ENCODE measurements around the gene ZNF366.

The ZNF366 gene

DNA sequence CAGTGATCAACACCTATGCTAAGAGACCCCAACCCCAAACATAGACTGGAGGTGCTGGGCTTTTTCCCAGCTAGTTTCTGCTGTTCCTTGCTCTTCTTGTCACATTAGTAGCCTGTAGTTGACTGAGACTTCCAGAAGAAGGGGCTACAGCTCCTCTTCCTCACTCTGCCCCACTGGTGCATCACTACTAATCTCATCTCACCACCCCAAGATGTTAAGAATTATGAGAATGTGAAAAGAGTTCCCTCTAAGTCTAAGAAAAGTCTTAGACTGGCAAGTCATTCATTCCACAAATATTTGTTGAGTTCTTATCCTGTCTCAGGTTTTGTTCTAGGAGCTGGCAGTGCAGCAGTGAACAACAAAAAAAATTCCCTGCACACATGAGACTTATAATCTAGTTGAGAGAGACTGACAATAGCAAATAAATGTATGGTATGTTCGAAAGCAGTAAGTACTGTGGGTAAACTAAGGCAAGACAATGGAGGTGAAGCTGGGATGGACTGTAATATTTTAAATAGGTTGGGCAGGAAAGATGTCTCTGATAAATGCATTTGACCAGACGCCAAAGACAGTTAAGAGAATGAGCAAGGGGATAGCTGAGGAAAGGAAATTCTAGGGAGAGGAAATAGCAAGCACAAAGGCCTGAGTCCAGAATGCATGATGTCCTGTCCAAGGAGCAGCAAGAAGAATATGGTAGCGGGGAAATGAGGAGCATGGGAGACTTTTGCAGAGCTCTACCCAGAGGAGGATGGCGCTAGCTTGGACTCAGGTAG is 94.7 kb downstream of the ZNF366 start:
- CTCF ChIA-PET = interaction anchor here (0.8 to 1.4 kb wide), 7 partner anchors 8 to 406 kb away, joined by 3 to 8 read pairs (median 3); no protein-coding TSS in a partner anchor
- no peaks in the 10 kb centered on the region for H3K36me3 ChIP-seq (ENCODE audit: control insufficient read depth in 2 of 2, insufficient read depth in 1 of 2, low read length in 2 of 2)

More for the DNA sequence above, 94.7 kb downstream of the ZNF366 start:
- Histone ChIP-seq H3K27ac (ENCODE audit: extremely low read depth, low read depth, low read length) (no peak overlapping the region), H3K9me3 (ENCODE audit: control insufficient read depth, insufficient read depth, low read depth, low read length) (no peaks in the 10 kb centered on the region), H3K4me3 (ENCODE audit: low read depth, low read length) (no peak overlapping the region), H3K4me1 (ENCODE audit: control insufficient read depth, insufficient read depth, low read length) (no peaks in the 10 kb centered on the region)
- POLR2A ChIA-PET = no interaction called here
- TF ChIP-seq ZNF560 (tag by site-specific recombination; IDR thresholded peaks at IDR 0.05; ENCODE audit: borderline replicate concordance) = no peak
- no peak for TF ChIP-seq ZNF48 (tag by site-specific recombination; IDR thresholded peaks at IDR 0.05)
- no peak for TF ChIP-seq ZNF23 (tag by site-specific recombination; IDR thresholded peaks at IDR 0.05; ENCODE audit: borderline replicate concordance)
- TF ChIP-seq, protein P1, sequence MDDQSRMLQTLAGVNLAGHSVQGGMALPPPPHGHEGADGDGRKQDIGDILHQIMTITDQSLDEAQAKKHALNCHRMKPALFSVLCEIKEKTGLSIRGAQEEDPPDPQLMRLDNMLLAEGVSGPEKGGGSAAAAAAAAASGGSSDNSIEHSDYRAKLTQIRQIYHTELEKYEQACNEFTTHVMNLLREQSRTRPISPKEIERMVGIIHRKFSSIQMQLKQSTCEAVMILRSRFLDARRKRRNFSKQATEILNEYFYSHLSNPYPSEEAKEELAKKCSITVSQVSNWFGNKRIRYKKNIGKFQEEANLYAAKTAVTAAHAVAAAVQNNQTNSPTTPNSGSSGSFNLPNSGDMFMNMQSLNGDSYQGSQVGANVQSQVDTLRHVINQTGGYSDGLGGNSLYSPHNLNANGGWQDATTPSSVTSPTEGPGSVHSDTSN (CRISPR knock-in tag; IDR thresholded peaks at IDR 0.05) = no peak
- TF ChIP-seq, protein P2, sequence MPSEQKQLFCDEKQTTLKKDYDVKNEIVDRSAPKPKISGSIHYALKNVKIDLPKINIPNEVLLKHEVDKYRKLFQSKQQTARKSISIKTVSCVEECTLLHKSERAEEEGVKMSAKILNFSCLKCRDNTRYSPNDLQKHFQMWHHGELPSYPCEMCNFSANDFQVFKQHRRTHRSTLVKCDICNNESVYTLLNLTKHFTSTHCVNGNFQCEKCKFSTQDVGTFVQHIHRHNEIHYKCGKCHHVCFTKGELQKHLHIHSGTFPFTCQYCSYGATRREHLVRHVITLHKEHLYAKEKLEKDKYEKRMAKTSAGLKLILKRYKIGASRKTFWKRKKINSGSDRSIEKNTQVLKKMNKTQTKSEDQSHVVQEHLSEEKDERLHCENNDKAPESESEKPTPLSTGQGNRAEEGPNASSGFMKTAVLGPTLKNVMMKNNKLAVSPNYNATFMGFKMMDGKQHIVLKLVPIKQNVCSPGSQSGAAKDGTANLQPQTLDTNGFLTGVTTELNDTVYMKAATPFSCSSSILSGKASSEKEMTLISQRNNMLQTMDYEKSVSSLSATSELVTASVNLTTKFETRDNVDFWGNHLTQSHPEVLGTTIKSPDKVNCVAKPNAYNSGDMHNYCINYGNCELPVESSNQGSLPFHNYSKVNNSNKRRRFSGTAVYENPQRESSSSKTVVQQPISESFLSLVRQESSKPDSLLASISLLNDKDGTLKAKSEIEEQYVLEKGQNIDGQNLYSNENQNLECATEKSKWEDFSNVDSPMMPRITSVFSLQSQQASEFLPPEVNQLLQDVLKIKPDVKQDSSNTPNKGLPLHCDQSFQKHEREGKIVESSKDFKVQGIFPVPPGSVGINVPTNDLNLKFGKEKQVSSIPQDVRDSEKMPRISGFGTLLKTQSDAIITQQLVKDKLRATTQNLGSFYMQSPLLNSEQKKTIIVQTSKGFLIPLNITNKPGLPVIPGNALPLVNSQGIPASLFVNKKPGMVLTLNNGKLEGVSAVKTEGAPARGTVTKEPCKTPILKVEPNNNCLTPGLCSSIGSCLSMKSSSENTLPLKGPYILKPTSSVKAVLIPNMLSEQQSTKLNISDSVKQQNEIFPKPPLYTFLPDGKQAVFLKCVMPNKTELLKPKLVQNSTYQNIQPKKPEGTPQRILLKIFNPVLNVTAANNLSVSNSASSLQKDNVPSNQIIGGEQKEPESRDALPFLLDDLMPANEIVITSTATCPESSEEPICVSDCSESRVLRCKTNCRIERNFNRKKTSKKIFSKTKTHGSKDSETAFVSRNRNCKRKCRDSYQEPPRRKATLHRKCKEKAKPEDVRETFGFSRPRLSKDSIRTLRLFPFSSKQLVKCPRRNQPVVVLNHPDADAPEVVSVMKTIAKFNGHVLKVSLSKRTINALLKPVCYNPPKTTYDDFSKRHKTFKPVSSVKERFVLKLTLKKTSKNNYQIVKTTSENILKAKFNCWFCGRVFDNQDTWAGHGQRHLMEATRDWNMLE (tag by site-specific recombination; conservative IDR thresholded peaks at IDR 0.05; ENCODE audit: low read depth) = no peak
- TF ChIP-seq ZNF37A (tag by site-specific recombination; IDR thresholded peaks at IDR 0.05) = no peak
- TF ChIP-seq SALL2 (tag by site-specific recombination; IDR thresholded peaks at IDR 0.05; ENCODE audit: borderline replicate concordance) = no peak
- TF ChIP-seq, protein P3, sequence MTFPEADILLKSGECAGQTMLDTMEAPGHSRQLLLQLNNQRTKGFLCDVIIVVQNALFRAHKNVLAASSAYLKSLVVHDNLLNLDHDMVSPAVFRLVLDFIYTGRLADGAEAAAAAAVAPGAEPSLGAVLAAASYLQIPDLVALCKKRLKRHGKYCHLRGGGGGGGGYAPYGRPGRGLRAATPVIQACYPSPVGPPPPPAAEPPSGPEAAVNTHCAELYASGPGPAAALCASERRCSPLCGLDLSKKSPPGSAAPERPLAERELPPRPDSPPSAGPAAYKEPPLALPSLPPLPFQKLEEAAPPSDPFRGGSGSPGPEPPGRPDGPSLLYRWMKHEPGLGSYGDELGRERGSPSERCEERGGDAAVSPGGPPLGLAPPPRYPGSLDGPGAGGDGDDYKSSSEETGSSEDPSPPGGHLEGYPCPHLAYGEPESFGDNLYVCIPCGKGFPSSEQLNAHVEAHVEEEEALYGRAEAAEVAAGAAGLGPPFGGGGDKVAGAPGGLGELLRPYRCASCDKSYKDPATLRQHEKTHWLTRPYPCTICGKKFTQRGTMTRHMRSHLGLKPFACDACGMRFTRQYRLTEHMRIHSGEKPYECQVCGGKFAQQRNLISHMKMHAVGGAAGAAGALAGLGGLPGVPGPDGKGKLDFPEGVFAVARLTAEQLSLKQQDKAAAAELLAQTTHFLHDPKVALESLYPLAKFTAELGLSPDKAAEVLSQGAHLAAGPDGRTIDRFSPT (tag by site-specific recombination; IDR thresholded peaks at IDR 0.05) = no peak
- TF ChIP-seq GLI2 (tag by site-specific recombination; IDR thresholded peaks at IDR 0.05; ENCODE audit: borderline replicate concordance, low read depth) = no peak
- TF ChIP-seq ZNF223 (tag by site-specific recombination; IDR thresholded peaks at IDR 0.05) = no peak
- TF ChIP-seq KLF10 (tag by site-specific recombination; IDR thresholded peaks at IDR 0.05) = no peak
- no peak for TF ChIP-seq ZNF132 (tag by site-specific recombination; IDR thresholded peaks at IDR 0.05; ENCODE audit: borderline replicate concordance)
- no peak for TF ChIP-seq ZNF19 (tag by site-specific recombination; IDR thresholded peaks at IDR 0.05; ENCODE audit: low read depth)
- TF ChIP-seq, protein P4, sequence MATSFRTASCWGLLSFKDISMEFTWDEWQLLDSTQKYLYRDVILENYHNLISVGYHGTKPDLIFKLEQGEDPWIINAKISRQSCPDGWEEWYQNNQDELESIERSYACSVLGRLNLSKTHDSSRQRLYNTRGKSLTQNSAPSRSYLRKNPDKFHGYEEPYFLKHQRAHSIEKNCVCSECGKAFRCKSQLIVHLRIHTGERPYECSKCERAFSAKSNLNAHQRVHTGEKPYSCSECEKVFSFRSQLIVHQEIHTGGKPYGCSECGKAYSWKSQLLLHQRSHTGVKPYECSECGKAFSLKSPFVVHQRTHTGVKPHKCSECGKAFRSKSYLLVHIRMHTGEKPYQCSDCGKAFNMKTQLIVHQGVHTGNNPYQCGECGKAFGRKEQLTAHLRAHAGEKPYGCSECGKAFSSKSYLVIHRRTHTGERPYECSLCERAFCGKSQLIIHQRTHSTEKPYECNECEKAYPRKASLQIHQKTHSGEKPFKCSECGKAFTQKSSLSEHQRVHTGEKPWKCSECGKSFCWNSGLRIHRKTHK (tag by site-specific recombination; IDR thresholded peaks at IDR 0.05) = no peak
- TF ChIP-seq, protein P5, sequence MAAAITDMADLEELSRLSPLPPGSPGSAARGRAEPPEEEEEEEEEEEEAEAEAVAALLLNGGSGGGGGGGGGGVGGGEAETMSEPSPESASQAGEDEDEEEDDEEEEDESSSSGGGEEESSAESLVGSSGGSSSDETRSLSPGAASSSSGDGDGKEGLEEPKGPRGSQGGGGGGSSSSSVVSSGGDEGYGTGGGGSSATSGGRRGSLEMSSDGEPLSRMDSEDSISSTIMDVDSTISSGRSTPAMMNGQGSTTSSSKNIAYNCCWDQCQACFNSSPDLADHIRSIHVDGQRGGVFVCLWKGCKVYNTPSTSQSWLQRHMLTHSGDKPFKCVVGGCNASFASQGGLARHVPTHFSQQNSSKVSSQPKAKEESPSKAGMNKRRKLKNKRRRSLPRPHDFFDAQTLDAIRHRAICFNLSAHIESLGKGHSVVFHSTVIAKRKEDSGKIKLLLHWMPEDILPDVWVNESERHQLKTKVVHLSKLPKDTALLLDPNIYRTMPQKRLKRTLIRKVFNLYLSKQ (tag by site-specific recombination; IDR thresholded peaks at IDR 0.05; ENCODE audit: borderline replicate concordance) = no peak
- TF ChIP-seq, protein P6, sequence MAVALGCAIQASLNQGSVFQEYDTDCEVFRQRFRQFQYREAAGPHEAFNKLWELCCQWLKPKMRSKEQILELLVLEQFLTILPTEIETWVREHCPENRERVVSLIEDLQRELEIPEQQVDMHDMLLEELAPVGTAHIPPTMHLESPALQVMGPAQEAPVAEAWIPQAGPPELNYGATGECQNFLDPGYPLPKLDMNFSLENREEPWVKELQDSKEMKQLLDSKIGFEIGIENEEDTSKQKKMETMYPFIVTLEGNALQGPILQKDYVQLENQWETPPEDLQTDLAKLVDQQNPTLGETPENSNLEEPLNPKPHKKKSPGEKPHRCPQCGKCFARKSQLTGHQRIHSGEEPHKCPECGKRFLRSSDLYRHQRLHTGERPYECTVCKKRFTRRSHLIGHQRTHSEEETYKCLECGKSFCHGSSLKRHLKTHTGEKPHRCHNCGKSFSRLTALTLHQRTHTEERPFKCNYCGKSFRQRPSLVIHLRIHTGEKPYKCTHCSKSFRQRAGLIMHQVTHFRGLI (tag by site-specific recombination; IDR thresholded peaks at IDR 0.05) = no peak
